ENCODE data around the gene UBE2G1. TPM values are rescaled to one million over a fixed set of nuclear protein-coding genes. Genes with fewer than 3 reads are reported as not detected.
"Not testable (repeated sequence)": the region's sequence is repeated elsewhere in the genome, so short reads cannot be mapped to it uniquely, and the experiment has no call there.

Gene UBE2G1
- polyA plus RNA-seq, 6 donors from 2014 or later = 50.7 to 87.5 (median 59.0) TPM

- Mint-ChIP-seq H3K27me3 (no peaks in the 10 kb centered on the region), H3K27ac (peak overlapping the region in 3 of 6 donors; percentile 39 to 74 (median 64)), H3K36me3 (no peaks in the 10 kb centered on the region), H3K4me3 (peak overlapping the region in 3 of 8 donors; percentile 33 to 47 (median 38)), H3K4me1 (peaks cover 21 to 44% (median 36%) of the 10 kb centered on the region in 3 donors), H3K9me3 (no peaks in the 10 kb centered on the region)
- DNase-seq = no peak
- ATAC-seq (ENCODE audit: low read depth in 2 of 2) = no peak
Observed at GRCh38 chr17:4393806-4394205, 27.3 kb upstream of the UBE2G1 start.

DNA sequence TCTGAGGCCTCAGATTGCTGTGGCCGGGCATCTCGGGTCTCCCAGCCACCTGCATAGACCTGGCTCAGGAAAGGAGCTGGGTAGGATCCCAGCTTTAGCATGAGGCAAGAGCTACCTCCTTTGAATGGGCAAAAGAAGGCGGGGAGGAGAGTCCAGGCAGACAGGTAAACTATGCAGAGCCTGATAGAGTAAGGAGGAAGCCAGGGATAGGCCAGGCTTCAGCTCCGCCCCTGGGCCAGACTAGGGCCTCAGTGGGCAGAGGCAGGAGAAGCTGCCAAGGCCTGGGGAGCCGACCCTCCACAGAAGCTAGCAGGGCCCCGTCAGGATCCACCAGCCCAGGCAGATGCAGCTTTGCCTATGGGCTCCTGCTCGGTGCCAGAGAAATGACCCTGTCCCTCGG lies 22.6 kb upstream of the UBE2G1 start:
- peaks cover 5 to 9% (median 7%) of the 10 kb centered on the region in 3 donors for H3K4me1 Mint-ChIP-seq
- H3K27ac Mint-ChIP-seq = no peak overlapping the region
- H3K27me3 Mint-ChIP-seq = no peaks in the 10 kb centered on the region
- H3K4me3 Mint-ChIP-seq = no peak overlapping the region
- no peaks in the 10 kb centered on the region for H3K36me3 Mint-ChIP-seq
- H3K9me3 Mint-ChIP-seq = no peaks in the 10 kb centered on the region
- DNase-seq (no peak), ATAC-seq (ENCODE audit: low read depth in 2 of 2) (no peak)

DNA sequence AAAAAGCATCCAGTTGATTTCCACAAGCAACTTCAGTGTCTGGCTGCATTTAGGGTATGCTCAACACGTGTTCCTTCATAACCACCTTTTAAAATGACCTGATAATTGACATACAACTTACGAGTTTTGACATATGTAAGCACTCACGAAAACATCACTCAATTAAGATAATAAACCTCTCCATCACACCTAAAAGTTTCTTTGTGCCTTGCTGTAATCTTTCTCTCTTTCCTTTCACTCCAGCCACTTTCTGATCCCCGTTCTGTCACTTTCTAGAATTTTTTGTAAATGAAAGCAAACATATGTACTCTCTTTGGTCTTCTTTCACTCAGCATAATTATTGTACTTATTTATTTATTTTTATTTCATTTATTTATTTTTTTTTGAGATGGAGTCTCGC lies 20.7 kb upstream of the UBE2G1 start:
- Mint-ChIP-seq H3K27ac (no peak overlapping the region), H3K4me3 (no peak overlapping the region), H3K36me3 (no peaks in the 10 kb centered on the region), H3K9me3 (no peaks in the 10 kb centered on the region), H3K4me1 (peaks cover 0 to 5% (median 0%) of the 10 kb centered on the region in 3 donors), H3K27me3 (no peaks in the 10 kb centered on the region)
- DNase-seq (no peak), ATAC-seq (ENCODE audit: low read depth in 2 of 2) (no peak)

- Mint-ChIP-seq H3K4me1 (peaks cover under 1 to 5% (median 2%) of the 10 kb centered on the region in 3 donors), H3K27ac (no peak overlapping the region), H3K4me3 (no peak overlapping the region), H3K36me3 (no peaks in the 10 kb centered on the region), H3K27me3 (no peaks in the 10 kb centered on the region), H3K9me3 (no peaks in the 10 kb centered on the region)
- no peak for DNase-seq
- no peak for ATAC-seq (ENCODE audit: low read depth in 2 of 2)
Observed at GRCh38 chr17:4386406-4386805, 19.9 kb upstream of the UBE2G1 start.

GRCh38 chr17:4381690-4382671 lies 15.5 kb upstream of the UBE2G1 start:
- Mint-ChIP-seq H3K36me3 (no peaks in the 10 kb centered on the region), H3K4me3 (no peak overlapping the region), H3K27me3 (no peaks in the 10 kb centered on the region), H3K9me3 (no peaks in the 10 kb centered on the region), H3K27ac (peak overlapping the region in 2 of 6 donors; percentile 38 to 82), H3K4me1 (peaks cover 9 to 12% (median 9%) of the 10 kb centered on the region in 3 donors)
- ATAC-seq (ENCODE audit: low read depth in 2 of 2) (no peak), DNase-seq (no peak)

- peaks cover 20 to 32% (median 25%) of the 10 kb centered on the region in 3 donors for H3K4me1 Mint-ChIP-seq
- H3K4me3 Mint-ChIP-seq = no peak overlapping the region
- DNase-seq (no peak), ATAC-seq (ENCODE audit: low read depth in 2 of 2) (no peak)
- peaks cover 0 to 5% (median 0%) of the 10 kb centered on the region in 7 donors for H3K9me3 Mint-ChIP-seq
- H3K27me3 Mint-ChIP-seq = no peaks in the 10 kb centered on the region
- H3K36me3 Mint-ChIP-seq = no peaks in the 10 kb centered on the region
- H3K27ac Mint-ChIP-seq = peak overlapping the region in 1 of 6 donors; percentile 51
Observed at GRCh38 chr17:4378626-4379025, 12.2 kb upstream of the UBE2G1 start.

GRCh38 chr17:4377247-4377646 lies 10.8 kb upstream of the UBE2G1 start:
- peak overlapping the region in 4 of 8 donors; percentile 8 to 71 (median 39) for H3K4me3 Mint-ChIP-seq
- H3K36me3 Mint-ChIP-seq; ATAC-seq (ENCODE audit: low read depth in 2 of 2); H3K27me3 Mint-ChIP-seq; H3K9me3 Mint-ChIP-seq; DNase-seq: not testable (repeated sequence)
- peaks cover 20 to 36% (median 31%) of the 10 kb centered on the region in 3 donors for H3K4me1 Mint-ChIP-seq
- H3K27ac Mint-ChIP-seq = peak overlapping the region in 4 of 6 donors; percentile 8 to 73 (median 52)

DNA sequence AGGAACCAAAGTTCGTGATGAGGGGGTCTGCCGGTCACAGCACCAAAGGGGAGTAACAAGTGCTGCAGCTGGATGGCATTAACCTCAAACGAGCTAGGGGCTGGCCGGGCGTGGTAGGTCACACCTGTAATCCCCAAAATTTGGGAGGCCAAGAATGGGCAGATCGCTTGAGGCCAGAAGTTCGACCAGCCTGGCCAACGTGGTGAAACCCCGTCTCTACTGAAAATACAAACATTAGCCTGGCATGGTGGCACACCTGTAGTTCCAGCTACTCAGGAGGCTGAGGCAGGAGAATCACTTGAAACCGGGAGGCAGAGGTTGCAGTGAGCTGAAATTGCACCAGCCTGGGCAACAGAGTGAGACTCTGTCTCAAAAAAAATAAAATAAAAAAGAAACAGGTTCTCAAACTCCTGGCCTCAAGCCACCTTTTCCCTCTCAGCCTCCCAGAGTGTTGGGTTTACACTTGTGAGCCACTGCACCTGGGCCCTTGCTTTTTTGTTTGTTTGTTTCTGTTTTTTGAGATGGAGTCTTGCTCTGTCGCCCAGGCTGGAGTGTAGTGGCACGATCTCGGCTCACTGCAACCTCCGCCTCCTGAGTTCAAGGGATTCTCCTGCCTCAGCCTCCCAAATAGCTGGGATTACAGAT lies 9.4 kb upstream of the UBE2G1 start:
- not testable (repeated sequence) for ATAC-seq (ENCODE audit: low read depth in 2 of 2); H3K9me3 Mint-ChIP-seq; H3K36me3 Mint-ChIP-seq; DNase-seq; H3K27me3 Mint-ChIP-seq
- Mint-ChIP-seq H3K4me3 (peak overlapping the region in 4 of 8 donors; percentile 67 to 84 (median 77)), H3K27ac (peak overlapping the region in 4 of 6 donors; percentile 76 to 92 (median 89)), H3K4me1 (peaks cover 19 to 32% (median 25%) of the 10 kb centered on the region in 3 donors)

DNA sequence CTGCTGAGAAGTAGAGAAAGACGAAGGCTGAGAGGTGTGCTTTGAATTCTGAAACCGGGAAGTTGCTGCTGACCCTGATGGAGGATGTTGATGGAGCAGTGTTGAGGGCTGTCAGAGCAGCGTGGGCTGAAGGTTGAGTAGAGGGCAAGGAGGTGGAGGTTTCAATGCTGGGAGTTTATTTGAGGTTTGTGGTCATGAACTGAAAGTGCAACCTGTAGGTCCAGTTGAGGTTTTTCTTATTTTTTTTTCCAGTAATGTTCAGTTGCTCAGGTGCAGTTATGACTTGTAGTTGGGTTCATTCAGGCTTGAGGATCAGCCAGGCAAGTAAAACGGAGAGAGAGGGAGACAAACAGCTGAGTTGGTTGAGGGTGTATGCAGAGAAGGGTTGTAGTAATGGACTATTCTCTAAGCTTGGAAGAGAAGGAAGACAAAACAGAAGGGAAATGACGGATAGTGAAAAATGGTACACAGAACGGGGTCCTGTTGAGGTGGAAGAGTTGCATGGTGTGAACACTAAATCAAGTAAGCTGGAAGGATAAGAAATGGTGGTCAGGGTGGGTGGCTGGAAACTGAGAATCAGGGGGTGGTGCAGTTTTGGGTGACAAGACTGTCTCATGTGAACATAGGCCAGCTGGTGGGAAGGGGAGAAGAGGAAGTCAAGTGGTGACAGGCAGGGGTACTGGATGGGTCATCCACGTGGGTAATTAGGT lies 8.7 kb upstream of the UBE2G1 start:
- ATAC-seq (ENCODE audit: low read depth in 2 of 2) (peak; percentile 93 to 94), DNase-seq (peak; percentile 74)
- H3K4me3 Mint-ChIP-seq = peak overlapping the region; percentile 0 to 91 (median 76)
- peaks cover 24 to 35% (median 30%) of the 10 kb centered on the region in 3 donors for H3K4me1 Mint-ChIP-seq
- no peaks in the 10 kb centered on the region for H3K27me3 Mint-ChIP-seq
- H3K36me3 Mint-ChIP-seq = no peaks in the 10 kb centered on the region
- peaks cover 0 to 5% (median 0%) of the 10 kb centered on the region in 7 donors for H3K9me3 Mint-ChIP-seq
- peak overlapping the region; percentile 86 to 93 (median 90) for H3K27ac Mint-ChIP-seq

GRCh38 chr17:4369557-4370230 lies 3.2 kb upstream of the UBE2G1 start:
- Mint-ChIP-seq H3K4me3 (peak overlapping the region in 3 of 8 donors; percentile 2 to 32 (median 15)), H3K9me3 (no peaks in the 10 kb centered on the region), H3K36me3 (no peaks in the 10 kb centered on the region), H3K4me1 (peaks cover 29 to 34% (median 33%) of the 10 kb centered on the region in 3 donors), H3K27me3 (no peaks in the 10 kb centered on the region), H3K27ac (no peak overlapping the region)
- DNase-seq = no peak
- ATAC-seq (ENCODE audit: low read depth in 2 of 2) = no peak

- Mint-ChIP-seq H3K4me3 (no peak overlapping the region), H3K27me3 (no peaks in the 10 kb centered on the region), H3K36me3 (no peaks in the 10 kb centered on the region), H3K9me3 (no peaks in the 10 kb centered on the region), H3K27ac (no peak overlapping the region), H3K4me1 (peaks cover 27 to 35% (median 33%) of the 10 kb centered on the region in 3 donors)
- ATAC-seq (ENCODE audit: low read depth in 2 of 2) = no peak
- DNase-seq = no peak
Observed at GRCh38 chr17:4368341-4368740, 1.9 kb upstream of the UBE2G1 start.

GRCh38 chr17:4367177-4367576 lies 702 bp upstream of the UBE2G1 start:
- H3K27me3 Mint-ChIP-seq; ATAC-seq (ENCODE audit: low read depth in 2 of 2); H3K36me3 Mint-ChIP-seq; DNase-seq; H3K9me3 Mint-ChIP-seq: not testable (repeated sequence)
- peak overlapping the region in 5 of 6 donors; percentile 85 to 97 (median 93) for H3K27ac Mint-ChIP-seq
- H3K4me1 Mint-ChIP-seq = peaks cover 29 to 42% (median 36%) of the 10 kb centered on the region in 3 donors
- peak overlapping the region in 7 of 8 donors; percentile 83 to 94 (median 91) for H3K4me3 Mint-ChIP-seq

Data from naive B cell (primary cell).